HG03571 (cell line): ENCODE results near the gene GPATCH3.
"Not testable (repeated sequence)": the region's sequence is repeated elsewhere in the genome, so short reads cannot be mapped to it uniquely, and the experiment has no call there.

ENCODE experiments used
- ATAC-seq: cut with Tn5 transposase; IDR thresholded peaks from one replicate; pipeline ENCODE4 v1.9.1; 2021; ENCODE audit not compliant: unreplicated experiment

The GPATCH3 gene, protein sequence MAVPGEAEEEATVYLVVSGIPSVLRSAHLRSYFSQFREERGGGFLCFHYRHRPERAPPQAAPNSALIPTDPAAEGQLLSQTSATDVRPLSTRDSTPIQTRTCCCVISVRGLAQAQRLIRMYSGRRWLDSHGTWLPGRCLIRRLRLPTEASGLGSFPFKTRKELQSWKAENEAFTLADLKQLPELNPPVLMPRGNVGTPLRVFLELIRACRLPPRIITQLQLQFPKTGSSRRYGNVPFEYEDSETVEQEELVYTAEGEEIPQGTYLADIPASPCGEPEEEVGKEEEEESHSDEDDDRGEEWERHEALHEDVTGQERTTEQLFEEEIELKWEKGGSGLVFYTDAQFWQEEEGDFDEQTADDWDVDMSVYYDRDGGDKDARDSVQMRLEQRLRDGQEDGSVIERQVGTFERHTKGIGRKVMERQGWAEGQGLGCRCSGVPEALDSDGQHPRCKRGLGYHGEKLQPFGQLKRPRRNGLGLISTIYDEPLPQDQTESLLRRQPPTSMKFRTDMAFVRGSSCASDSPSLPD

DNA sequence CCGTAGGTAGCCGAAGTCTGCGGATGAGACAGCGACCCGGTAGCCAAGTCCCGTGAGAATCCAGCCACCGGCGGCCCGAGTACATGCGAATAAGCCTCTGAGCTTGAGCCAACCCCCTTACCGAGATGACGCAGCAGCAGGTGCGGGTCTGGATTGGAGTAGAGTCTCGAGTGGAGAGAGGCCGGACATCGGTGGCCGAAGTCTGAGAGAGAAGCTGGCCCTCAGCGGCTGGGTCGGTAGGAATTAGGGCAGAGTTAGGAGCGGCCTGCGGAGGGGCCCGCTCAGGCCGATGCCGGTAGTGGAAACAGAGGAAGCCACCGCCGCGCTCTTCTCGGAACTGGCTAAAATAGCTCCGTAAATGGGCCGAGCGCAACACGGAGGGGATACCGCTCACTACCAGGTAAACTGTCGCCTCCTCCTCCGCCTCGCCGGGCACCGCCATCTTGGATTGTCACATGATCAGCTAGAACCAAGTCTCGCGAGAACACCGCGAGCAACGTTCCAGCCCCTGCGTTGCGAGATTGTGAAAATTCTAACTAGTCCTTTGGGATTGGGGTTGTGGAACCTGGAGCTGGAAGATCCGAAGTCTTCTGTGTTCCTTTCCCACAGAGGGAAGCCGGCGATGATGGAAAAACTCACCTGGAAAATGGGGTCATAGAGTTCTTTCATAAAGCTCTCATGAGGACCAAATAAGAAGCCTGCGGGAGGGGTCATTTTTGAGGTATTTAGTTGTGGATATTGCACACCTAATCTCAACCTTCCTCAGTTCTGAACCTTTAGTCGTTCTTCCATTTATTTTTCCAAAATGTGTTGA is at the start of gene GPATCH3:
Gene GPATCH3 (minus strand): TSS at position 467 of the 814 bp plus-strand sequence. CDS start 25 bp downstream, at position 442.
- ATAC-seq = peak; percentile 75

DNA sequence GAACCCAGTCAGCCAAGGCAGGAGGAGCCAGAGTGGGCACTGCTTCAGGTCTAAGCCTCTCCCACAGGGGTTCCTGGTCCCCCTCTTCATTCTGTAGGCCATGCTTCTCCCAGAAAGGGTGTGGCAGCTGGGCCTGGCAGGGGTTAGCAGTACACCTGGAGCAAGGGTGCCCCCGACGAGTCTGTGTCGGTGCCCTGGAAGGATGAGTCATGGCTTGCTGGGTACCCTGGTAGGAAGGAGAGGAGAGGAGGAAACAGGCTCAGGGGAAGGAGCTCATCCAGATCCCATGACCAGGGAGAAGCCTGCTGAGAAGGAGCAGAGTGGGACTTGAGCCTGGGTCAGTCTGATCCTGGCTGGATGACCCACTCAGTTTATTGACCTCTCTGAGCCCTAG is 49.7 kb upstream of the GPATCH3 start:
- ATAC-seq = no peak

DNA sequence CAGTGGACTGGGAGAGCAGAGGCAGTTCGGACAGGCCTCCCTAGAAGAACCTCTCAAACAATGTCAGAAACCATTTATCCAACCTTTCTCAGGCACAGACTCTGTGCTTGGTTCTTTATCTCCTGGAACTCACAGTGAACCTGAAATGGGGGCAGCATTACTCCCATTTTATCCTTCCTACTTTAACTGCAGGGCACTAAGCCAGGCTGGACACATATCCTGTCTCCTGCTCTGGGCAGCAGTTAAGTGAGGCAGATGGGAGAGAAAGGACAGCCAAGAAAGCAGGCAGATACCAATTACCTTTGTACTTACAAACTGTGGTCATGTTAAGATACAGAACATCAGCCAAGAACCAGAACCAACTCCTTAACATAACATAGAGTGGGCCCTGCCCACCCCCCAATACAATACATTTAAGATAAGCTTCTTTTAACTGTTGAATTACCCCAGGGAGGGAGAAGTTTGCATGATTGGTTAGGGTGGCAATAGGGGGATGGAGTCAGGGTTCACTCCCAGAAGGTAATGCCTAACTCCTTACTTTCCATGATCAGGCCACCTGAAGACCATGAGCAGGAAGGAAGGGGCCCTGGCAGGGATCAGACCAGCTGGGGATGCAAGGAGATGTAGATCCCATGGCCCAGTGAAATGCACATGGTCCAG is 49.1 kb upstream of the GPATCH3 start:
- no peak for ATAC-seq

DNA sequence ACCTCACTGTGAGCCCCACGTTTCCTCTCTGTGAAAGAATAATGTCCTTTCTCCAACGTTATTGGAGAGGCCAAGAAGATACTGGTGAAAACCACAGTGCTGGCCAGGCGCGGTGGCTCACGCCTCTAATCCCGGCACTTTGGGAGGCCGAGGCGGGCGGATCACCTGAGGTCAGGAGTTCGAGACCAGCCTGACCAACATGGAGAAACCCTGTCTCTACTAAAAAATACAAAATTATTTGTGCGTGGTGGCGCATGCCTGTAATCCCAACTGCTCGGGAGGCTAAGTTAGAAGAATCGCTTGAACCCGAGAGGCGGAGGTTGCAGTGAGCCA is 48.4 kb upstream of the GPATCH3 start:
- ATAC-seq = not testable (repeated sequence)

DNA sequence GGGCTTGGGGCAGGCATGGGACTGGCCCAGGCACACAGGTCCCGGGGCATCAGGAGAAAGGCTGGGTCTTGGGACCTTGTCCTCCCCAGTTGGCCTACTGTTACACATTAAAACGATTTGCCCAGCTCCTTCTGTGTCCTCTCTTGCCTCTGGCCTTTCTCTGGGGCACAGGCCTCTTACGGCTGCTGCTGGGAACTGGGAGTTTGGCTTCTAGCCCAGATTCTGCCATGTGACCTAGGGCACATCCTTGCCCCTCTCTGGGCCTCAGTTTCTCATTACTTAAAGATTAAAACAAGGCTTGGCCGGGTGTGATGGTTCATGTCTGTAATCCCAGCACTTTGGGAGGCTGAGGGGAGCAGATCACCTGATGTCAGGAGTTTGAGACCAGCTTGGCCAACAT is 46.0 kb upstream of the GPATCH3 start:
- no peak for ATAC-seq

DNA sequence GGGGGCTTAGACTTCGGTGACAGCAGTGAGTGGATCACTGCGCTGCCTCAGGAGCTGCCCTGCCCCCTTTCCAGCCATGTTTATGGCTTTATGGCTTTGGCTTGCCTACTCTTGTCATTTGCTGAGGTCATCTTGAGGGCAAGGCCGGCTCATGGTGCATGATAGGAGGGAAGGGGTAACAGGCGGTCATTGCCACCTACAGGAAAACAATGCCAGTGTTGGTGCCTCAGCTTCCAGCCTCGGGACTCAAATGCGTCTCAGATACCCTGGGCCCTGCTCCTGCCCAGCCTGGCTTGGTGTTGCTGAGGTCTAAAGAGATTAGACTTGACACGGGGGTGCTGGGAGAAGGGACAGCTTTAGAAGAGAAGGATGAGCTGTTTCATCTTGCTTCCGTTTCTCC is 45.5 kb upstream of the GPATCH3 start:
- ATAC-seq = no peak

DNA sequence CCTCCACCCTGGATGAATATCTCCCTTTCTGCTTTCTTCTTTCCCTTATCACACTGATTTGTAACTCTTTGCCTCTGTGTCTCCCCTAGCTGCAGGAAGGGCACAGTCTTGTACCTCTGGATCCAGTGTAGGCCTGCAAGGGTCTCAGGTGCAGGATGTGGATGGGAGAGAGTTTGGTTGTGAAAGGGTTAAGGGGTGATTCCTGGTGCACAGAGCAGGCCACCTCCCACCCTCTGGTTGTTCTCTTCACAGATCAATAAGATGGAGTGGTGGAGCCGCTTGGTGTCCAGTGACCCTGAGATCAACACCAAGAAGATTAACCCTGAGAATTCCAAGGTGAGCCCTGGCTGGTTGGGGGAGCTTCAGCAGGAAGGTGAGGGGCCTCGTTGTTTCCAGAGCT is 44.9 kb upstream of the GPATCH3 start:
- ATAC-seq = no peak

DNA sequence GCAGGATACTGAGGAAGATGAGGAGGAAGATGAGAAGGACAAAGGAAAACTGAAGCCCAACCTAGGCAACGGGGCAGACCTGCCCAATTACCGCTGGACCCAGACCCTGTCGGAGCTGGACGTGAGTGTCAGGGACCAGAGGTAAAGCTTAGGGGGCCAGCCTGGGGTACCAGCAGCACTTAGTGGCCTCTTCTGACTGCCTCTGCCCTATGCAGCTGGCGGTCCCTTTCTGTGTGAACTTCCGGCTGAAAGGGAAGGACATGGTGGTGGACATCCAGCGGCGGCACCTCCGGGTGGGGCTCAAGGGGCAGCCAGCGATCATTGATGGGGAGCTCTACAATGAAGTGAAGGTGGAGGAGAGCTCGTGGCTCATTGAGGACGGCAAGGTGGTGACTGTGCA is 42.4 kb upstream of the GPATCH3 start:
- no peak for ATAC-seq

DNA sequence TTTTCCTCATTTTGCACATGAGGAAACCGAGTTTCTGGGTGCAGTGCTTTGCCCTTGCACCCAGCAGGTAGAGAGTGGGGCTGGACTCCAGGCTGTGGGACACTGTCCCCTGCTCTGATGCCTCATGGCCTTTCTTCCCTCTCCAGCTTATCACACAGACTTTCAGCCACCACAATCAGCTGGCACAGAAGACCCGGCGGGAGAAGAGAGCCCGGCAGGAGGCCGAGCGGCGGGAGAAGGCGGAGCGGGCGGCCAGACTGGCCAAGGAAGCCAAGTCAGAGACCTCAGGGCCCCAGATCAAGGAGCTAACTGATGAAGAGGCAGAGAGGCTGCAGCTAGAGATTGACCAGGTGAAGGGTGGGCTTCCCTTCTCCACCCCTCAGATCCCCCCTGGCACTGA is 41.0 kb upstream of the GPATCH3 start:
- ATAC-seq = no peak

DNA sequence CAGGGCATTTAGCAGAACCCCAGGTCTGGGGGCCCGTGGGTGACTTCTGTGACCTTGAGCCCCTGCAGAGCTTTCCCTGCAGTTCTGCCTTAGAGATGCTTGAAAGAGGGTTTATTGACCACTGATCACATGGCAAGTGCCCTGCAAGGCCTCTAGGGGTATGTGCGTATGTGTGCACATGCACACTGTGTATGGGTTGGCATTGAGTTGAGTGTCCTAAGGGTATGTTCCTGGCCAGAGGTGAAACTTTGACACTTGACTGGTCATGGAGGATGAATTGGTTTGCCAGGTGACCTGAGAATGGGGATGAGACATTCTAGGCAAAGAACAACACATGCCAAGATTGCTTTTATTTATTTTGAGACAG is 38.4 kb upstream of the GPATCH3 start:
- ATAC-seq = no peak

DNA sequence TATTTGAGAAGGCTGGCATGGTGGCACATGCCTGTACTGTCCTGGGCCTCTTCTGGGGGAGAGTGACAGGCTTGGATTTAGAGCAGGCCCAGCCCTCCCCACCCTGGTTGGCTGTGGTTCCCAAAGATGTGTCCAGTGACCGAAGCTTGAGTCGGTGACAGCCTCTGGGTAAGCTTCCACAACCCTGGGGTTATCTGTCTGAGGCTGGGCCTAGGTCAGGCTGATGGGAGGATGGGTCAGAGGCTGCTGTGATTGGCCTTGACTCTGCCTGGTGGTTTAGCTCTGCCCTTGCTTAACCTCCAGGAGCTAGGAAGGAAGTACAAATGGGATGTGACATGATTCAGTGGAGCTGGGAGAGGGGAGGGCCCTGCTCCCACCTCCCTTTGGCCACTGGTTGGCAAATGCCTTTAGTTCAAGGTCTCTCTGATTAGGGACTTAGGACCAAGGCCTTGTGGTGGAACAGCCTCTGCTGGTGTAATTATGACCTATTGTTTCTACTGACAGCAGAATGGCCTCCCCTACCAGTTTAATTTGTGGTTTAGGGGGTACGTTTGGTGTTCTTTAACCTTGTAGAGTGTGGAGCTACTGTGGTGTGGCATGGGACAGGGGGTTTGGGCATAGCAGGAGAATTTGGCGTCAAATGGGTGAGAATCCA is 37.9 kb upstream of the GPATCH3 start:
- no peak for ATAC-seq

DNA sequence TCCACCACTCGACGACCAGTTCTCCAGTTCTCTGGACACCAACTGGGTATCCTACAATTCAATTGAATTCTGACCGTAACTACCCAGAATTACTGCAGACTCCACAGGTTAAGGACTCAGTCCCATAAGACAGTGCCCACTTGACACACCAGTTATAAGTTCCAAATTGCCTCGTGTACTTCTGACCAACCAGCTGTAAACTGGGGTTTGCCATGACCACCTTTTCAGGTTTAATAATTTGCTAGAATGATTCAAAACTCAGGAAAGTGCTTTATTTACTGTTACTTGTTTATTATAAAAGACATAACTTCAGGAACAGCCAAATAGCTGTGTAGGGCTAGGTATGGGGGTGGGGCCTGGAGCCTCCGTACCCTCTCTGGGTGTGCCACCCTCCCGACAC is 36.6 kb upstream of the GPATCH3 start:
- ATAC-seq = no peak

DNA sequence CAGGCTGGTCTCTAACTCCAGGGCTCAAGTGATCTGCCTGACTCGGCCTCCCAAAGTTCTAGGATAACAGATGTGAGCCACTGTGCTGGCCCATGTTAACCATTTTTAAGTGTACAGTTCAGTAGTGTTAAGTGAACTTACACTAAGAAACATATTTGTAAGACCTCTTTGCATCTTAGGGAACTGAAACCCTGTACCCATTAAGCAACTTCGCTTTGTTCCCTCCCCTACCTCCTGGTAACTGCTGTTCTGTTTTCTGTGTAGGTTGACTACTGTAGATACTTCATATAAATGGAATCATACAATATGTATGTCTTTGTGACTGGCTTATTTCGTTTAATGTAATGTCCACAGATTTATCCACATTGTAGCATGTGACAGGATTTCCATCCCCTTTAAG is 32.3 kb upstream of the GPATCH3 start:
- ATAC-seq = no peak

DNA sequence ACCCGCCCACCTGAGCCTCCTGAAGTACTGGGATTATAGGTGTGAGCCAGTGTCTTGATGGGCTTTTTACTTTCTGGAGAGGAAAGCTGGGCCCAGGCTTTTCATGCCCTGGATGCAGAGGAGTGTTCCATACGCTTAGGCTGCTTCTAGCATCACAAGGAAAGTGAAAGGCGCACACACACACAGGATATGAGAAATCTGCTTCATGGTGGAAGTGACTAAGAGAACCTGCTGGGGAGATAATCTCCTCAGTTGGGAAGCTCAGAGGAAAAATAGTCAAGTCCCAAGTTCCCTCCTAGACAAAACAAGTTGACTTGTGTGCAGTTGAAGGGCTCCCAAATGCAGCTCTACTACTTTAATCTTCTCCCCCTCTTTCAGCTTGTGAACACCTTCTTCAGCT is 23.4 kb upstream of the GPATCH3 start:
- ATAC-seq = no peak

DNA sequence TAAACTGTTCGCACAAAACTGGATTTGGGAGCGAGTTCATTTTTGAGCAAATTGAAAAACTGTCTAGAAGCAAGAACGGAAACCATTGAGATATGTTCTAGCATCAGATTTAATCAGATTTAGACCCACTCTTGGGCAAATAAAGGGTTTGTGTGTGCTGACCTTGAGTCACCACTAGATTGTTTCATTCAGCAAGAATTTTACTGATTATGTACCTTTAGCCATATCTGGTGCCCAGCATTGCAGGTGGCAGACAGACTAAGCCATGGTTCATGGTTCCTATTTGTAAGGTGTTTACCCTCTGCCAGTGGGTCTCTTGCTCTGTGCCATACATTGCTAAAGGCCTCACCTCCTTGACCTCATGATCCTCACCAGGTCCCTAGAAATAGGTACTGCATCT is 22.6 kb upstream of the GPATCH3 start:
- no peak for ATAC-seq

DNA sequence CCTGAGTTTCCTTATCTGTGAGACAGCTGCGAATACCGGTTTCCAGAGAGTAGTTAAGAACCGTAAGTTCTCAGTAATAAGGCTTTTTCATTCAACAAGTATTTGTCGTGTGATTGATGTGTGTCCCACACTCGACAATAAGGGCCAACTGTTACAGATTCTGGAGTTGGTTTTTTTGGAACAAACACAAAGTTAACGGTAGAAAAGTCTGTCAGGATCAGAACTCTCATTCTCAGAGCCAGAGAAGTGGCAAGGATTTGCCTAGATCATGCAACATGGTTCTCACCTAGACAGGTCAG is 22.1 kb upstream of the GPATCH3 start:
- no peak for ATAC-seq

DNA sequence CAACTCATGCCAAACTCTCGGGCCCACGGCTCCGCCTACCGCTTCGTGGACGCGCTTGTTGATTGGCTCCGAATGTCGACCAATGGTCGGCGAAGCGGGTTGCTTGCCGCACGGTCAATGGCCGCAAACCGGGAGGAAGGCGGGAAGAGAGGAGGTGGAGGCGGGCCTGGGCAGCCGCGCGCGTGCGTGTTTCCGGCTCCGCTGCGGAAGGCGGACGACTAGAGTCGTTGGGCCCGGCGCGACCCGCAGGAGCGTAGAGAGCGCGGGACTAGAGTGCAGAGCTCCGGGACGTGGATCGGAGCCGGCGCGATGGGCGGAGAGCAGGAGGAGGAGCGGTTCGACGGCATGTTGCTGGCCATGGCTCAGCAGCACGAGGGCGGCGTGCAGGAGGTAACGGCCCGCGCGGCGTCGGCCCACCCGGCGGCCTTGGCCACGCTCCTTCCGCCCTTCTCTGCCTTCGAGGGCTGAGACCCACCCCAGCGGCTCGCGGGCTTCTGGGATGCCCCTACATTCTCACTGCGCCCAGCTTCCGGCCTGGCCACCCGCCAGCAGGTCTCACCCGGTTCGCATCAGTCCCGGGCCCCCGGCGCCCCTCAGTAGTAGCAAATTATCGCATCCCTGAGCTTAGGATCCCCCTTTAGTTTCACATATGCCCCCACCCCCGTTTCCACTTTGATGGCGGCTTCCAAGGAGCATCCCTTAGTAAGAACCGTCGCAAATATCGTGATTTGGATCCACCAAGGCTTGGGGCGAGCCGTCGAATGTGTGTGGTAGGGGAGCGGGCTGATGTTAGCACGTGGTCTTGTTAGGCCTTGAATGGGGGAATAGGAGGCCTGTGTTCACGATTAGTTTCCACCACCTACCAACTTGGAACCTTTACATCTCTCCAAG is 21.5 kb upstream of the GPATCH3 start, which contains the start of gene NUDC:
Gene NUDC (plus strand): TSS at position 204 of the 891 bp plus-strand sequence. CDS start 106 bp downstream, at position 310.
- ATAC-seq = peak; percentile 92

DNA sequence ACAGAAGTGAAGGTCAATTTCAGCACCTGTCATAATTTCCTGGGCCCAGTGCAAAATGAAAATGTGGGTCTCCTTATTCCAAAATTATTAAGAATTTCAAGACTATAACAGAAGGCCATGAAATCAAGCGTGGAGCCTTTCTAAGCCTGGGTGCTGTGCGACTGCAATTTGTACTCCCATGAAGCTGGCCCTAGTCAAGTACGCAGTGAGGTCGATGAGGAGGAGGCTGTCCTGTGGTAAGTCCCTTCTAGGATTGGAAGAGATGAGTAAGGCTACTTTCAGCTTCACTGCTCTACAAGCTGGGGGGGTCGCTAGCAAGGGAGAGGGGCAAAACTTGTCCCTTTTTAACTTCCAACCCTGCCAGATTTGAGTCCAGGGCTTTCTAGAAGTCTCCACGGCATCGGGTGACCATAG is 20.9 kb upstream of the GPATCH3 start:
- ATAC-seq = peak; percentile 11

DNA sequence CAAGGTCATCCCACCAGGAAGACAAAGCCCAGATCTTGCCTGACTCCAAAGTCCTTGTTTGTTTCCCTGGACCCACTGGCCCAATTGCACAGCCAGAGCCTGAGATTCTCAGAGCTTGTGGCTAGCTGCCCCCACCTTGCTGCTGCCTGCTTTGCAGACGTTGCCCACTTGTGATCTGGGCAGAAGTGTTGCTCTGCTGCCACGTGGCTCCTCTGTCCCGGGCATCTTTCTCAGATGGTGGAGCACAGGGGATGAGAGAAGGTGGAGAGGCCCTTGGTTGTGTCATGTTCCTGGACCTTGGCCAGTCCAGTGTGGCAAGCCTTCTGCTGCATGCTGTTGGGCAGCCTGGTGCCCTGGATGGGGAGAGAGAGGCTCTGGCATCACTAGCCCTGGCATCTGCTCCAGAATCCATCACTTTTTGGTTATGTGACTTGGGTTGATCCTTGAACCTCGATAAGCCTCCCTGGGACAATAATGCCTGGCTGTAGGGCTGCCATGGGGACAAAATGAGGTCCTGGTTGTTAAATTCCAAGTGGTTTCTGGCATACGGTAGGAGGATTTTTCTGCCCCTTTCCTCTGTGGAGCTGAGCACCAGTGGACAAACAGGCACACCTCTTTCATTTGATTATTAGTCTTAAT is 15.1 kb upstream of the GPATCH3 start:
- ATAC-seq = no peak
